Femur (tissue), 1 donor: ENCODE measurements around the gene SPTBN4.
"Not testable (repeated sequence)": the region's sequence is repeated elsewhere in the genome, so short reads cannot be mapped to it uniquely, and the experiment has no call there.

ENCODE experiments used
- DNase-seq: peaks from one replicate; pipeline ENCODE4 v3.0.0-alpha.2; 2017

SPTBN4 gene

DNA sequence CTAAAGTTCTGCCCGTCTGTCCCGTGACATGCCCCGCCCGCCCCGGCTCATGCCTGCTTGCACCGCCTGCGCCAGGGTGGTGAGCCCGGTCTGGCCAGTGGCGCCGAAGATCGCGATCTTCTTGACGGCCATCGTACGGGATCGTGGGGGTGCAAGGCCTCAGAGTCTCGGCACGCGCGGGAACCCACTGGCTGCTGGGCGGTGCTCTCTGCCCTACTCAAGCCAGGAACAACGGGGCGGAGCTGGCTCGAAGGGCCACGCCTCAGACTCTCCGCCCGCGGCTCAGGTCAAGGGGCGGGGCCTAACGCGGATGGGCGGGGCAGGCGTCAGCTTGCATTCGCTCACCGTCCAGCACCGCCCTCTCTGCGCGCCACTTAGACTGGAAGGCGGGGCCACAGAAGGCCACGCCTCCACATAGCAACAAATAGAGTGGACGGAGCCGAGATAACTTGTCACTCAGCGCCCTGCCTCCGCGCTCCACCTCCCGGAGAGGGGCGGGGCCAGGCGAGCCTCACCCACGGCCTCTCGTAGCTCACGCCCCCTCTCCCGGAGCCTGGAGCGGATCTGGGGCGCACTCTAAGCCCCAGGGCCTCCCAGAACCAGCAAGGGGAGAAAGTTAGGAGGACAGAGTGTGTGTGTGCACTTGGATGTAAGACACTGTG is 1.1 kb upstream of the SPTBN4 start, which contains the start of gene BLVRB:
Gene BLVRB (minus strand): TSS at position 189 of the 662 bp plus-strand sequence. CDS start 57 bp downstream, at position 132.
- DNase-seq = peak; percentile 99

DNA sequence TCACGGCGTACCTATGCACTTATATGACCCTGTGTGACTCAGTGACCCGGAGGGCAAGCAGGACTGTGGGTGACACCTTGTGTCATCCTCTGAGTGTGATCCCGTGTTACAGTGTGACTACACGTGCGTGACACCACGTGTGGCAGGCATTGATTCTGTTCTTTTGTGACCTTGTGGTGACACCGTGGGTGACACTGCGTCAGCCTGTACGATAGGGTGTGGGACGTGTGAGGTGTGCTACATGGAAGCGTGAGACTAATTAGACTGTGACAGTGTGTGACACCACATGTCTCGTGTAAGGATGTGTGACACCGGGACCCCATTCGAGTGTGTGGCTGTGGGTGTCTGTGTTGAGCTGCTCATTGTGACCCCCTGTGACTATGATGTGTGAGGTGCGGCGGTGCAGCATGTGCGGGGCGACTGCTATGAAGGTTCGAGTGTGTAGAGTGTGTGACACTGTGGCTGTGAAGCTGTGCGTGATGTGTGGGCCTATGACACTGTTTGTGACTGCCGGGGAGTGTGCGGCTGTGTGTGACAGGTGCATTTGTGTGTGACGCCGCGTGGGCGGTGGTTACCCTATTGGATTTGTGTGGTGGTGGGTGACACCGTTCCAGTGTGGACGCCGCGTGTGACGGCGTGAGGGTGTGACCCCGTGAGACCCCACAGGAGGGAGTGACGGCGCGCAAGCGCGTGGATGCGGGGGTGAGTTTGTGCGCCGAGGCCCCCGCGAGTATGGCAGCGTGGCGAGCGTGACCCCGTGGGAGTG is 399 bp upstream of the SPTBN4 start:
- DNase-seq = peak; percentile 45

DNA sequence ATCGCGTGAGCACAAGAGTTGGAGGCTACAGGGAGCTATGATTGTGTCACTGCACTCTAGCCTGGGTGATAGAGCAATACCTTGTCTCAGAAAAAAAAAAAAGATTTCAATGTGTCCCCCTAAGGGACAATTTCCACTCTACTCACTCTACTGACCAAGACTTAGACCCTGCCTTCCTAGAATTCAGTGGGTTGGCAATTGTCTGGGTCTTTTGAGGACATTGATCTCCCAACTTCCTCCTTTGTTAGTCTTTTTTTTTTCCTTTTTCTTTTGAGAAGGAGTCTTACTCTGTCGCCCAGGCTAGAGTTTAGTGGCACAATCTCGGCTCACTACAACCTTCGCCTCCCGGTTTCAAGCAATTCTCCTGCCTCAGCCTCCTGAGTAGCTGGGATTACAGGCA is 2.2 kb downstream of the SPTBN4 start:
- no peak for DNase-seq

DNA sequence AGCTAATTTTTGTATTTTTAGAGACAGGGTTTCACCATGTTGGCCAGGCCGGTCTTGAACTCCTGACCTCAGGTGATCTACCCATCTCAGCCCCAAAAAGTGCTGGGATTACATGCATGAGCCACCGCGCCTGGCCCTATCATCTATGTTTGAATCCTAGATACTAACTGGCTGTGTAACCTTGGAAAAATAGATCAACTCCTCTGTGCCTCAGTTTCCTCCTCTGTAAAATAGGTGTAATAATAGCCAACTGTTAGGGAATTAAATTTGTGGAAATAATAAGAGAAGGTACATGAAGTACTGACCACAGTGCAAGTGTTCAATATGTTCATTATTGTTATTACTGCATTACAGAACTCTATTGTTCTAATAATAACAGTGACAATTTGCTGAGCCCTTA is 4.3 kb downstream of the SPTBN4 start:
- DNase-seq = no peak

DNA sequence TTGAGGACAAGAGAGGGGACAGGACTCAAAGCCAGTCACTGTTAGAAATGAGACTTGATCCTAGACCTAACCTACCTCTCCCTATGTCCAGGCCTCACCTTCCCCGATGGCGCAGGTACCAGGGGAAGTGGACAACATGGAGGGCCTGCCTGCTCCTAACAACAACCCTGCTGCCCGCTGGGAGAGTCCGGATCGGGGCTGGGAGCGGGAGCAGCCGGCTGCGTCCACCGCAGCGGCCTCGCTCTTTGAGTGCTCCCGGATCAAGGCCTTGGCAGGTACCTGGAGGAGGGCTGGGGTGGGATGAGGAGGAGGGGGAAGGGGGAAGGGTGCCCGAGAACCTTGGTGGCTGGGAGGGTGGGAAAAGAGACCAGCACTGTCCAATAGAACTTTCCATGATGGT is 5.7 kb downstream of the SPTBN4 start:
- no peak for DNase-seq

DNA sequence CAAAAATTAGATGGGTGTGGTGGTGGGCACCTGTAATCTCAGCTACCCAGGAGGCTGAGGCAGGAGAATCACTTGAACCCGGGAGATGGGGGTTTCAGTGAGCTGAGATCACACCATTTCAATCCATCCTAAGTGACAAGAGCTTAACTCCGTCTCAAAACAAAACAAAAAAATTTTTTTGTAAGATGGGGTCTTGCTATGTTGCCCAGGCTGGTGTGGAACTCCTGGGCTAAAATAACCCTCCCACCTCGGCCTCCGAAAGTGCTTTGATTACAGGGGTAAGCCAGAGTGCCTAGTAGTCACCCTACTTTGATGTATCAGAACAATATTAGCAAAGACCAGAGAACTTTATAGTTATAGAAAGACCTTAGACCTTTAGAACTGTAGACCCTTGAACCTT is 7.9 kb downstream of the SPTBN4 start:
- DNase-seq = no peak

- DNase-seq = not testable (repeated sequence)
Measured at GRCh38 chr19:40475878-40476644, 9.3 kb downstream of the SPTBN4 start.

DNA sequence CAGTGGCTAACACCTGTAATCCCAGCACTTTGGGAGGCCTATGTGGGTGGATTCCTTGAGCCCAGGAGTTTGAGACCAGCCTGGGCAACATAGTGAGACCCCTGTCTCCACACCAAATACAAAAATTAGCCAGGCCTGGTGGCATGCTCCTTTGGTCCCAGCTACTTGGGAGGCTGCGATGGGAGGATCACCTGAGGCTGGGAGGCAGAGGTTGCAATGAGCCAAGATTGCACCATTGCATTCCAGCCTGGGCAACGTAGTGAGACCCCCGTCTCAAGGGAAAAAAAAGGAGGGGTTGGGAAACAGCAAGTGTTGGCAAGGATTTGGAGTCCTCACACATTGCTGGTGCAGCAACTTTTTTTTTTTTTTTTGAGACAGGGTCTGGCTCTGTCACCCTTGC is 19.2 kb downstream of the SPTBN4 start:
- no peak for DNase-seq

- no peak for DNase-seq
Measured at GRCh38 chr19:40489882-40490230, 23.1 kb downstream of the SPTBN4 start.

- no peak for DNase-seq
Measured at GRCh38 chr19:40492274-40492673, 25.5 kb downstream of the SPTBN4 start.

- DNase-seq = no peak
Measured at GRCh38 chr19:40493778-40494177, 27.0 kb downstream of the SPTBN4 start.

- no peak for DNase-seq
Measured at GRCh38 chr19:40494191-40494838, 27.5 kb downstream of the SPTBN4 start.

DNA sequence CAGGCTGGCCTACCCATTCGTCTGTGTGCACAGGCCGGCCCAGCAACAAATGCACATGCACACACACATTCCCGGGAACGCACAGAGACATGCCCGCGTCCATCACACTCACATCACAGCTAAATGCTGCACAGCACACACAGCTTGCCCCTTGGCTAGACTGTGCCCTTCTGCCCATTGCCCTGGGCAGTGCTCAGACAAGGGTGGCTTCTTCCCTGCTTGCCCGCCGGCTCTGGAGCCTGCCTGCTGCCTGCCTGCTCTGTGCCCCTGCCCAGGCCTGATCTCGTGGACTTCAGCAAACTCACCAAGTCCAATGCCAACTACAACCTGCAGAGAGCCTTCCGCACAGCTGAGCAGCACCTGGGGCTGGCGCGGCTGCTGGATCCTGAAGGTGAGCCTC is 30.4 kb downstream of the SPTBN4 start:
- no peak for DNase-seq

DNA sequence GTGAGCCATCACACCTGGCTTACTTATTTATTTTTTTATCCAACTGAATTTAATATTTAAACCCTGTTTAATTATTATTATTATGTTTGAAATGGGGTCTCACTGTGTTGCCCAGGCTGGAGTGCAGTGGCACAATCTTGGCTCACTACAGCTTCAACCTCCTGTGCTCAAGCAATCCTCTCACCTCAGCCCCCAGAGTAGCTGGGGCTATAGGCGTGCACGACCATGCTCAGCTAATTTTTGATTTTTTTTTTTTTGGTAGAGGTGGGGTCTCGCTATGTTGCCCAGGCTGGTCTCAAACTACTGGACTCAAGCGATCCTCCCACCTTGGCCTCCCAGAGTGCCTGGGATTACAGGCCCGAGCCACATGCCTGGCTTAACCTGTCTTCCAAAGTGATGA is 32.5 kb downstream of the SPTBN4 start:
- DNase-seq = no peak

DNA sequence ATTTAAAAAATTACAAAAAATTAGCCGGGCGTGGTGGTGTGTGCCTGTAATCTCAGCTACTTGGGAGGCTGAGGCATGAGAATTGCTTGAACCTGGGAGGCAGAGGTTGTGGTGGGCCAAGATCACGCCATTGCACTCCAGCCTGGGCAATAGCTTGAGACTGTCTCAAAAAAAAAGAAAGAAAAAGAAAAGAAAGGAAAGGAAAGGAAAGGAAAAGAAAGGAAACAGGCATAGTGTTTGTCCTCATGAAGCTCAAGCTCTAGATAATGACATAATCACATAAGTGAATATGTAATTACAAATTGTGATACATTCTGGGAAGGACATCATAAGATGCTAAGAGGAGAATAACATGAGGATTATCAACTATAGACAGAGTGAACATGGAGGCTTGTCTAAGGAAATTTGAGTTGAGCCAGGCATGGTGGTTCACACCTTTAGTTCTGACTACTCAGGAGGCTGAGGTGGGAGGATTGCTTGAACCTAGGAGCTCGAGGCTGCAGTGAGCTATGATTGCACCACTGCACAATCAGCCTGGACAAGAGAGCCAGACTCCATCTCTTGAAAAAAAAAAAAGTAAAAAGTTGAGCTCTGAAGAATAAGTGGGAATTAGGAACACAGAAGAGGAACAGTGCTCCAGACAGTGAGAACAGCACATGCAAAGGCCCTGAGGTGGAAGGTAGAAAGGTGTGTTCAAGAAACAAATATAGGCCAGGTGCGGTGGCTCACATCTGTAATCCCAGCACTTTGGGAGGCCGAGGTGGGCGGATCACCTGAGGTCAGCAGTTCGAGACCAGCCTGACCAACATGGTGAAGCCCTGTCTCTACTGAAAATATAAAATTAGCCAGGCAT is 34.1 kb downstream of the SPTBN4 start:
- not testable (repeated sequence) for DNase-seq

DNA sequence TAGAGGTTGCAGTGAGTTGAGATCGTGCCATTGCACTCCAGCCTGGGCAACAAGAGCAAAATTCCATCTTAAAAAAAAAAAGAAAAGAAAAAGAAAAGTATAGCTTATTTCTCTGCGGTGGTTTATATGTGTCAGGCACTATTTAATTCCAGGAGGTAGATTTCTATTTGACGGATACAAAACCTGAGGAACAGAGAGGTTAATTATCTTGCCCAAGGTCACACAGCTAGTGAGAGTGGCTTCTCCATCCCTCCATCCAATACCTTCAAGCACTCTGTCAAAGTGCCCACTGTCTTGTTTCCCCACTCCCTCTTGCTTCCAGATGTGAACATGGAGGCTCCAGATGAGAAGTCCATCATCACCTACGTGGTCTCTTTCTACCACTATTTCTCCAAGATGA is 34.8 kb downstream of the SPTBN4 start:
- no peak for DNase-seq

GRCh38 chr19:40502081-40502480 is 35.3 kb downstream of the SPTBN4 start:
- DNase-seq = no peak

DNA sequence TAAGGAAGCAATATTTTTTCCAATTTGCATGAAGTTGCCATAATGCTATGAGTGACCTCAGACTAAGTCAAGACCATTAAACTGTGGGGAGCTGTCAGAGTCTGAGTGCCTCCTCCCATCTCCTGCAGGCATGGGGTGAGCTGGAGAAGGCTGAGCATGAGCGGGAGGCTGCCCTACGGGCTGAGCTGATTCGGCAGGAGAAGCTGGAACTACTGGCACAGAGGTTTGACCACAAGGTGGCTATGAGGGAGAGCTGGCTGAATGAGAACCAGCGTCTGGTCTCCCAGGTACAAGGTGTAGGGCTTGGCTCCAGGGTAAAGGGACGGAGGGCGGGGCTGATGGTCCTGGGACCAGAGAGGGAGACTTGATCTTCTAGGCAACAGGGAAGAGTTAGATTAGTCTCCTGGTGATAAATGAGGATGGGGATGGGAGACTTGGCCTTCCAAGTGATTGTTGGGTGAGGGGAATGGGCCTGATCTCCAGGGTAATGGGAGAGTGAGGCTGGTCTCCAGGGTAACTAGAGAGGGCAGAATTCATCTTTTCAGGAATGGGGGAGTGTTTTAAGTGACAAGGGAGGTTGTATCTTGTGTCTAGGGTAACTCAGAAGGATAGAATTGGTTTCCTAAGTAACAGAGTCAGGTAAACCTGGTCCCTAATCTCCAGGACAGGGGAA is 36.0 kb downstream of the SPTBN4 start:
- DNase-seq = no peak

DNA sequence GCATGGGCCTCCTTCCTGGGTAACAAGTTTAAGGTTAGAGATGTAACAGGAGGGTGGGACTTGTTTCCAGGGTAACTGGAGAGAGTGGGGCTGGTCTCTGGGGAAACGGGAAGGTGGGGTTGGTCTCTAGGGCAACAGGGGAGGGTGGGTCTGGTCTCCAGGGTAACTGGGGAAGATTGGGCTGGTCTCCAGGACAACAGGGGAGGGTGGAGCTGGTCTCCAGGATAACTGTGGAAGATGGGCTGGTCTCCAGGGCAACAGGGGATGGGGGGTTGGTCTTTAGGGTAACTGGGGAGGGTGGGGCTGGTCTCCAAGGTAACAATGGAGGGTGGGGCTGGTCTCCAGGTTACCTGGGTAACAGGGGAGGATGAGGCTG is 36.5 kb downstream of the SPTBN4 start:
- no peak for DNase-seq

GRCh38 chr19:40506099-40506498 is 39.3 kb downstream of the SPTBN4 start:
- DNase-seq = no peak

DNA sequence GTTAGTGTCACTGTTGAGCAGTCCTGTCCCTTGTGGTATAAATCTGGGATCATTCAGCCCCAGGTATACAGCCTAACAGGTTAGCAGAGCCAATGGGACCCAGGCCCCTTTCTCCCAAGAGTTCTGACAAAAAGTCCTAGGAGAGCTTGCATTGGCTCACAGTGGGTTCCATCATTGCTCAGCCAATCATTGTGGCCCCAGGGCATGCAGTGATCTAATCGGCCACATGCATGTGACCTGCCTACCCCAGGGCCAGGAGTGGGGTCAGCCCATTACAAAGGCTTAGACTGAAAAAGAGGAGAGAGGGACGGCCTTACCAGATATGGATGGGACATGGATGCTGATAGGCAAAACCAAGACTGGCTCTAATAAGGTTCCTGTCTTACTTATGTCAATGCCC is 41.1 kb downstream of the SPTBN4 start:
- DNase-seq = no peak

DNA sequence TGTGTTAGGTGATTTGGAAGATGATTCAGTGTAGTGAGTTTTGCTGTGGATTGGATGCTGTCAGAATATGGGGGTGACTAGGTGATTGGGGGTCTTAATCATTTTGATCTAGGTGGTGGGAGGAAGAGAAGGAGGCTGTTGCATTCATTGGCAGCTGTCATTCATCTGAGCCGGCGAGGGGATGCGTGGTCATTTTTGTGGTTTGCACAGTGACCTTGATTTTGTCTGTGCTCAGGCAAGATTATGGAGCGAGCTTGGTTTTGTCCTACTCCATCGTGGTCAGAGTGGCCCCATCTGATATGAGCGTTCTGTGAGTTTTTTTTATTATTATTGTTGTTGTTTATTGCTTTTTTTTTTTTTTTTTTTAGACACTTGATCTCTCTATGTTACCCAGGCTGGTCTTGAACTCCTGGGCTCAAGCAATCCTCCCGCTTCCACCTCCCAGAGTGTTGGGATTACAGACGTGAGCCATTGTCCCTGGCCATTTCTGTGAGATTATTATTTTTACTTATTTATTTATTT is 42.0 kb downstream of the SPTBN4 start:
- no peak for DNase-seq
